CMK (cell line): ENCODE measurements around the gene DPP6.

Source experiments
- DNase-seq: peaks from one replicate; pipeline ENCODE4 v3.0.0-alpha.2; 2010; ENCODE audit warnings: low read depth

DPP6 gene

DNA sequence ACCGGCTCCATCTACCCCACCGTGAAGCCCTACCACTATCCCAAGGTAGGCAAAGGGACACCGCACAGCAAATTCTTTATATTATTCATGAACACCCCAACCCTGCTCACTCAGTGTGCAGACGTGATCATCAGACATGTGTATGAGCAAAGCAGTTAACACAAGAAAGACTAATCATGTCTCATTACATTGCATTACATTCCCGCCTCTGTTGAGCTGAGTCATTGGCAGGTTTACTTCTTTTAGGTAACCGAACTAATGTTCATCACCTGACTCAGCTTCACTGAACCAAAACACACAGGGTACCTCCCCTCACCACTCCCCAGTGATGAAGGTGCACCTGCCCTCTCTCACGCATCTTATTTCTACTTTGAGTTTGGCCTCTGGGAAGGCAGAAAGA lies 717.3 kb downstream of the DPP6 start:
- no peak for DNase-seq

DNA sequence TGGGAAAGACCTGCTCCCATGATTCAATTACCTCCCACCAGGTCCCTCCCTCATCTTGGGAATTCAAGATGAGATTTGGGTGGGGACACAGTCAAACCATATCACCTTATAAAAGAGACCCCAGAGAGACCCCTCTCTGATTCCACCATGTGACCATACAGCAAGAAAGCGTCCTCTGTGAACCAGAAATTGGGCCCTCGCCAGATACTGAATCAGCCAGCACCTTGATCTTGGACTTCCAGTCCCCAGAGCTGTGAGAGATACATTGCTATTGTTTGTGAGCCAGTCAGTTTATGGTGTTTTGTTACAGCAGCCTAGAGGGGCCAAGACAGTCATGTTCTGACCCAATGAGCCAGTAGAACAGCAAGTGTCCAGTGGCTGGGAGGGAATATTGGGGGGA lies 718.2 kb downstream of the DPP6 start:
- DNase-seq: no peak

DNA sequence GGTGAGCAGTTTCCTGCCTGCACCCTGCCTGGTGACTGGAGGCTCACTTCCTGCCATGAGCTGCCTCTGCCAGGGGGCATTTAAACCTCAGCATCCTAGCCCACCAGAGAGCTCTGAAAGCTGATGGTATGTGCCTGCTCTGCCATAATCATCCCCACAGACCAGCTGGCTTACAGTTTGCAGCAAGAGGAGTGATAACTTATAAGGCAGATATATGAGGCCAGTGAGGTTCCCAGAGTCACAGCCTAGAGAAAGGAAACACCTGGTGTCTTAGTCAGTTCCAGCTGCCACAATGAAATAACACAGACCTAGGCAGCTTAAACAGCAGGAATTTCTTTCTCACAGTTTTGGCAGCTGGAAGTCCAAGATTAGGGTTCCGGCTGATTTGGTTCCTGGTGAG lies 718.8 kb downstream of the DPP6 start:
- no peak for DNase-seq

DNA sequence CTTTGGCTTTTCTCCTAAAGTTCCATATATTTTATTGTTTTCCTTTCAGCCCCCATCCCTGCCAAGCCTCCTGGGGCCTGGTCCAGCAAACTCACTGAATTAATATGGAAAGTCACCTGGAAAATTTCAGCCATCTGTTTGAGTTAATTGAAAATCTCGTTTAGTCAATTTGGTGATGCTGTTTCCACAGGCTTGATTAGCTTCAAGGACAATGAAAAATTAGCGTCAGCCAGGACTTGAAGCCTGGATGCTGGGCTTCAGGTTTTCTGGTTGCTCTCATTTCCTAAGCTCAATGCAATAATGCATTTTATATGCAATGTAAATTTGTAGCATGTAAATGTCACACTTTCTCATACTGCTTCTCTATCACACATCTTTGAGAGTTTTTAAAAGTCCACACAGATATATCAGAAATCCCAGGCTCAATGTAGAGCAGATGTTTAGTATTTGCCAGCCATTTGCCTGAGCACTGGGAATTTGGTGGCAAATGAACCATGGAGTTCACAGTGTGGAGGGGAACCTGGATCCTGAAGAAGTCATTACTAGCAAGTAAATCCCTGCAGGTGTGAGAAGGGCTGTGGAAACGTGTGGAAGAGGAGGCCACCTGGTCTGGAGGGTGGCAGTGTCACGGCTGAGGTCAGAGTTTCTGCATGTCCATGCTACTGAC lies 722.2 kb downstream of the DPP6 start:
- no peak for DNase-seq

DNA sequence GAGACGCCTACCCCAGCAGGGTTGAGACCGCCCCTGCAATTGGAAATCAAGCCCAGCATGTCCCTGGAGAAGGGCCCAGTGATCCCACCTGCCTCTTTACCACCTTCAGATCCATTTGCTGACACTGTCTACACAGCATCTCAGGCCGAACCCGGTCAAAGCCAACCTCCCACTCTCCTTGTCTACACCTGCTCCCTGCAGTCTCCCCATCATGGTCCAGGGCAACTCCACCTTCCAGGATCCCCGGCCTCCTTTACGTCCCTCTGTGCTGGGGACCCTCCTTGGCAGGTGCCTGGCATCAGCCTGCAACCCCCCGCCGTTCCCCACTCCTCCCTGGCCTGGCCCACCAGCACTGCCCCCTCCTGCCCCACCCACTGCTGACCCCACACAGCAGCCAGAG lies 723.5 kb downstream of the DPP6 start:
- DNase-seq: no peak

DNA sequence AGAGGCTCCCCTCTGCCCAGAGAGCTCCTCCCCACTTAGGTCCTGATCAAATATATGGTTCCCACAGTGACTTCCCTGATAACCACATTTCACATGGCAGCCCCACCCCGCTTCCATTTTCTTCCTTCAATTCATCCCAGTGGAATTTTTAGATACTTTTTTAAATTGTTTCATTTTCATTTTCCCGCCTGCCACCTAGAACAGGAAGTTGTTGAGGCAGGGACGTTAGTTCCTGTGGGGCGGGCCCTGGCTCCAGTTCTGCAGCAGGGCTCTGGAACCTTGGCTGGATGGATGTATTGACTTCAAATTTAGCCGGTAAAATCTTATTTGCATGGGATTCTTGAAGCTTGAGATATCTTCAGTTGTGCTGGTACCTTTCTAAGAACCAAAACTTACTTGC lies 724.2 kb downstream of the DPP6 start:
- DNase-seq: no peak

DNA sequence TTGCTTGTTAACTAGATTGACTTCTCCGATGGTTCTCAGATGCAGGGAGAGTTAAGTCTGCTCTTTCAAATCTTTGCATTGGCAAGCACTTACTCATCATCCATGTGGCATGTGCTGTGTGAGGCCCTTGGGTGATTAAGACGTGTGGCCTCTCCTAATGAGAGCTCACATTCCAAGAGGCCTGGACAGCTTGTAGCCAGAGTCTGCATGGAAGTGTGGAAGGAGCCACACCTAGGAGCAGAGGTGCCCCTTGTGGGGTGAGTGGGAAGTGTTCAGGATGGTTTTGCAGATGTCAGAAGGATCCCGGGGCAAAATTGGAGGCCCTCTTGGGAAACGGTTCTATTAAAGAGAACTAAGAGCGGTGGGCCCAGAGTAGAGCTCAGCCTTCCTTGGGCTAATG lies 724.8 kb downstream of the DPP6 start:
- DNase-seq: no peak

DNA sequence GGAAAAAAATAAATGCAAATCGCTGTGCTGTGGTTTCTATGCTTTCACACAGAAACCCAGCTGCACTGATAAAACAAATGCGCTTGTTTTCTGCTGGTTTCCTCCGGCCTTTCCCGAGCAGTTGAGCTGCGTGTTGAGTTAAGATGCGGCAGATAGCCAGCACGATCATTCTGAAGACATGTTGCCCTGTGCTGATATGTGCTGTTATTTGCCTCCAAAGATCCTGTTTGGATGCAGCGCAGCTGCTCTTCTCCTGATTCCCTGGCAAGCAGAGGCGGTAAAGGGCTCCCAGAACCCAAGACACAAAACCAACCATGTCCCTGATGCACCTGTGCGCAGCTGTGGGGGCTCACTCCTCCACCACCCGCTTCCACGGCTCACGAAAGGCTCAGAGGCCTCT lies 725.3 kb downstream of the DPP6 start:
- DNase-seq: no peak

DNA sequence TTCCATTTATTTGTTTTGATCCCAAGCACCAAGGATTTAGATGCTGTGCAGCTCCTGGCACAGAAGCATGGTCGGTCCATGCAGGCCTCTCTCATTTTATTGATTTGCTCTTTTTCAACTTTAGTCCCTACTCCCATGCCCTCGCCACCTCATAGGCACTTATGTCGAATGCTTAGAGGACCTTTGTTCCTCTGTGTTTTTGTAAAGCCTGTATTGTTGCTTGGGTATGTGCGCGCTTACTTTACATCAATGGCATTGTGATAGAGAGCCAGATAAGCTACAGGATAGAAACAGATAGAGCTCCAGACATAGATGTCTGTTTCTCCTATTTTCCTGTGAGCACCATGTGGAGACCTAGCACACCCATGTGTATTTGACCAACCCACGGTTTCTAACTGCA lies 725.7 kb downstream of the DPP6 start:
- DNase-seq: no peak

DNA sequence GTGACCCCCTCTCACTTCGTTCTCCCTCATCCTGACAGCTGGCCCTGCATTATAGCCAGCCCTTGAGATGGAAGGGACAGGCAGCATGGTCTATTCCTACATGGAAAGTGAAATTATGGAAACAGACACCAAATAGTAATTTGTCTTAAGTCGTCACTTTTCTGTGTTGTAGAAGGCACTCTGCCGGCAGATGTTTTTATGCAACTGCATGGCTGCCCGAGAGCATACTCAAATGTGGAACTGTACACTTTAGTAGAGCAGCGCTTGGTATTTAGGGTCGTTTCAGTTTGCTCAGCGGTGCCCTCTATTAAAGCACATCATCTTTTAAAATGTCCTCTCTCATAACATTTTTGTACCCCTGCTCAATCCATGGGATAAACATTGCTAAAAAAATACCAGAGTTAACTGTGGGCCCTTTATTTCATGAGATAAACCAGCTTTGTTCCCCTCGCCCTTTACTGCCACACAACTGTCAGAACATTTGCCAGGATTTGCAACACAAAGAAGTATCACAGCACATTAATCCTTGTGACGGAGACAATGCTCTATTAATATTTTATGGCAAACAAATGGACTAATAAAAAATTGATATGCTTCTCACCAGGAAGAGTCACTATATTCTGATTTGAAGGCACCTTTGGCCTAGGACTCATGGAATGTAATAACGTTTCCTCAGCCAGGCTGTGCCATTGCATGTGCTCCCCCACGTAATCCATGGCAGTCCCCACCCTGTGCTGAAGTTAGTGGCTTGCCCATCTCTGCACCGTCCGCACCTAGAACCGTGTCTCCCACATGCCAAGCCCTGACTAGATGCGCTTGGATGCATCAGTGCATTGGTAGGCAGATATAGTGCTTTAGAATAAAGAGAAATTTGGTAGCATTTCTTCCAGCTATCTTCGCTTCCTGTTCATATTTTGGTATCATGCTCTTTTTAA lies 729.4 kb downstream of the DPP6 start:
- no peak for DNase-seq

DNA sequence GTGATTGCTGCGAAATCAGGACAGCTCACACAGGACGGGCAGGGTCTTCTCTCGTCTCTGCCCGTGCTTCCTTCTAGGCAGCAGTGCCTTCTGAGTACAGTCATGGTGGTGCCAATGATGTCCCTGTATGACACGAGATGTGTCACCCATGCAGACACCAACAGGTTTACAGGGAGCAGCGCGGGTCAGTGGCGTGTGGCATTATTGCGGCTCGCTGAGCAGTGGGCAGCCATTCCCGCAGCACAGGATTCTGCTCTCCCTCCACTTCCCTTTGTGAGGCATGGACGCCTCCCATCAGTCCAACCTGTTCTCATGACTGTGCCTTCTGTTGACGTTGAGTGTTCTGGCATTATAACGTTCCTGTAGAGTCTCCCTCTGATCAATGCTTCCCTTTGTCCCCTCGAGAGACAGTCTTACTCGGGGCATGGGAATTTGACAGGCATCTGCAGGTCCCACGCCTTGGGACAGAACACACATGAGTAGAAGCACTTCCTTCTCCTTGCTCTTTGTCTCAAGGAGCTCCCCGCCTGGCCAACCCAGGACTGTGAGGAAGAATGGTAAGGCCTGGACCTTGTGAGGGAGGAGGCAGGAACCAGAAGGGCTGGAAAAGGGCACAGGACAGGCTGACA lies 731.2 kb downstream of the DPP6 start:
- DNase-seq: no peak

DNA sequence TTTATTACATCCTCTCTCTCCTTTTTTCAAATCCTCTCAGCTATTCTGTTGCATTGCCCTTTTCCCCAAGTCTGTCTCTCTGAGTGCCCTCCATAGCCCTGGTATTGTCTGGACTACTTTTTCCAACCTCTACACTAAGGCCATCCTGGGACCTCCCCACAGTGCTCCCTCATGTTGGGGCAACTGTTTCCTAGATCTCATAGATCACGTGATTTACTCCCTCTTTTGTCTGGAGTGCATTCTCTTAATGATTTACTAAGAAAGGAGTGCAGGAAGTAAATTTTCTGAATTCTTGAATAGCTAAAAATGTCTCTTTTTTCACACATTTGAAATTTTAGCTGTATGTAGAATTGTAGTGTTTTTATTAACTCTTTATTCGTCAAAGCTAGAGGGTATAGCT lies 733.7 kb downstream of the DPP6 start:
- no peak for DNase-seq

DNA sequence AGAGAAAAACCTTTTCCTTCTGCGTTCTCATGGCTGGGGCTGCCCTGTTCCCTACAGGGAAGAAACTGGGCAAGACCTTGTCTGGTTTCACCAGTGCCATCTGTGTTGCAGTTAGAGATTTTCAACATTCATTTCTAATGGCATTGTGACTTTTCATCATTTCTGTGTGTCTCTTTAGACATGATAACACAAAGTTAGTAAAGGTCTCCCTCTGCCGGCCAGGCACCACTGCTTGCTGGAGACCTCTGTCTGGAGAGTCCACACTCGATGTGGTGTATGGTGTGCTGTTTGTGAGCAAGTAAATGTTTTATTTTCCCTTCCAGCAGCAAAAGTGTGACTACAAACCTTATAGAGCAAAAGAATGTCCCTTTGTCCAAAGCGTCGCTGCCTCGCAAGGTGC lies 737.2 kb downstream of the DPP6 start:
- DNase-seq: no peak

DNA sequence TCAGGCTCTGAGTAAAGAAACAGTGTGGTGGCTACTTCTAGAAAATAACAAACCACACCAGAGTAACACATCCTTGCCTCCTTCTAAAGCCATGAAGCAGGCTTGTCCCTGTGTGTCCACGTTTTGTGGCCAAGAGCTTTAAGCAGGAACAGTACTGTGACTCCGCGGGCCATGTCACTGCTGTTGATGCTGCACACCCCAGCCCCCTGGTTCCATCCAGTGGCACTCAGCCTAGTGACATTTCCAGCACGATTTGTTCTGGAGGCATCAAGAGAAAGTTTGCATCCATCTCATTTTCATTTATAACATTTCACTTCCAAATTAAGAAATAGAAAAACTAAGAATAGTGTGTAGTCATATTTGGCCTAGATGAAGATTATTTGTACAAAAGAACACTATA lies 739.4 kb downstream of the DPP6 start:
- no peak for DNase-seq

DNA sequence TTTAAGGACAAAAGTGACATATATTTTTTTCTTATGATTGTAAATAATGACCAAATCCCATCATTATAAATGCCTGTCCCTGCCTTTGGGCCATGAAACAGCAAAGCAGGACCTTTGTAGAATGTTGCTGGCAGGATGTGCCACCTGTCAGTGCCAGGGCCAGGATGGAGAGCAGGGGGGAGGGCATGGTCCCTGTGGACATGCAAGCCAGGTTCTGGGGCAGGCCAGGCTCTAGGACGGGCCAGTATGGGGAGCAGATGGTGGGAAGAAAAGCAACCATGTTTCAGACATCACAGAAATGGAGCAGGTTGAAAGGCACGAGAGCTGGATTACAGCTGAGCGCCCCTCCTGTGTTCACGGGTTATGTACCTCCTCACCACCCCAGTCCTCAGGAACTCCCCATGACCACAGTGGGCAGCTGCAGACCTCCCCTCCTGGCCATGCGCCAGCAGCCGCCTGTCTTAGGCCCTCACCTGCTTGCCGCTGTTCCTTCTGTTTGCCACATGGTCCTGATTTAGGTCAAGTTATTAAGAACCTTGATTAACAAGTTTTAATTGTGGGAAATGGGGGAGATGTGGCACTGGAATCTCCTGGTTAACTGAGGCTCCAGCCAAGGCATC lies 740.3 kb downstream of the DPP6 start:
- DNase-seq: no peak

DNA sequence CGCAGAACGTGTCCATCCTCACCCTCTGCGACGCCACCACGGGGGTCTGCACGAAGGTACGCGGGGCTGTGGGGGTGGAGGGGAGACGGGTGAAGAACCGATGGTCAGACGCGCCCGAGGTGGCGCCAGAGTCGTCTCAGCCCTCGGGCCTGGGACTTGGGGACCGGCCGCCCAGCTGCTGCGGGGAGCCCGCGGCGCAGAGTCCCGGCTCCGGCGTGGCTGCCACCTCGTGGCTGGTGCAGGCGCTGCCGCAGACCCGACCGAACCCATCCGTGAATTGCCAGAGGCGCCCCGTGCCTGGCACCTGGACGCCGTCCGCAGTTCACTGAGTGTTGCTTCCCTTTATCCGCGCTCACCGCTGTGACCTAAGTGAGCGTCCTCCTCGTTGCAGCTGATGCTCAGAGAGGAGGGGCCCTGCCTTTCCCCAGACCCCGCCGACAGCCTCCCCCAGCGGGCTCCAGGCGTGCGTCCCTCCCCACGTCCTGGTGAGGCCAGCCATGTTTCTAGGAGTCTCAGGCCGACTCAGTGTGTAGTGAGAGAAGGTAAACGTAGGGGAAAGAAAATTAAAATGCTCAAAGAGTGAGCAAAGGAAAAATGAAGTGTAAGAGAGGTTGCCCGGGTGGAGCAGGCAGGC lies 742.1 kb downstream of the DPP6 start:
- no peak for DNase-seq

DNA sequence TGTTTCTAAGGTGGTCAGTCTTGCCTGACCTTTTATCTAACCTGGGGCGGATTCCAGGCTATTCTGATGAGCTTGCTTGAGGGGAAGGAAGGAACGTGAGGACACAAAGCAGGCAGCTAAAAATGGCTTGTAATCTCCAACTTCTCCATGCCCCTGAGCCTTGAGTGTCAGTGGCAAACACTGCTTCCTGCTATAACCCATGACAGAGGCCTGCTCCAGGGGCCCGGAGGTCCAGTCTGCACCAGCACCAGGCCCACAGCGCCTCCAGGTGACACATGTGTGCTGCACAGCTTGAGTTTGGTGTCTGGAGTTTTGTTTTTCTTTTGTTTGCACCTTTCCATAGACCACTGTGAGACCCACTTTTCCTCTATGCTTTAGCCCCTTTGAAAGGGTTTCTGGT lies 742.8 kb downstream of the DPP6 start:
- no peak for DNase-seq

DNA sequence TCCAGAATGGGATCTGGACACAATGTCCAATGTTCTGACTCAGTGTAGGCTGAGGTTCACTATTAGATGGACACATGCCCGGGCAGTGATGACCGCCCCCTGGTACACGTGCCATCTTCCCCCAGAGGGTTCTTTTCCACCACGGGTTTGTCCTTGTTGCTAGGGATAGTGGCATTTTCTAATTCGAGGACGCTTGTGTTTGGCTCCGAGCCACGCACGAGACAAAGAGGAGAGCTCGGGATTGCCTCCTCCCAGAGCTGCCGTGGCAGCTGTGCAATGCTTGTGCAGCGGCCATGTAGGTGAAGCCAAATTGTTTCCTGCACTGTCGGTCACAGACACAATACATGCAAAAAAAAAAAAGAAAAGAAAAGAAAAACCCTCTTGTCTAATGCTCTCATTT lies 743.2 kb downstream of the DPP6 start:
- DNase-seq: no peak

DNA sequence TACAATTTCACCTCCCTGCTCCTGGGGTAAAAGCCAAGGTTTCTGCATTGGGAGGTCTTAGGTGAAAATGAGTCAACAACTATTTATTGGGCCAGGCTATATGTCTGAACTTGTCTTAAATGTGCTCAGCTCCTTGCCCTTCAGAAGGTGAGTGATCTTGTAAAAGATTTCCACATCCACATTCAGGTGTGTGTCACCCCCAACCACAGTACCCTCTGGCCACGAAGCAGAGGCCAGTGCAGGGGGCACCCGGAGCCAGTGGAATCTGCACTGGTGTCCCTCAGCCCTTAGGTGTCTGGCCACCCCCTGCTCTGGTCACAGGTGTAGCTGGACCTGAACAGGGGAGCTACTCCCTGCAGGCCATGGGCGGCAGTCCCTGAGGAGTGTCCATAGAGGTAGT lies 752.3 kb downstream of the DPP6 start:
- no peak for DNase-seq

DNA sequence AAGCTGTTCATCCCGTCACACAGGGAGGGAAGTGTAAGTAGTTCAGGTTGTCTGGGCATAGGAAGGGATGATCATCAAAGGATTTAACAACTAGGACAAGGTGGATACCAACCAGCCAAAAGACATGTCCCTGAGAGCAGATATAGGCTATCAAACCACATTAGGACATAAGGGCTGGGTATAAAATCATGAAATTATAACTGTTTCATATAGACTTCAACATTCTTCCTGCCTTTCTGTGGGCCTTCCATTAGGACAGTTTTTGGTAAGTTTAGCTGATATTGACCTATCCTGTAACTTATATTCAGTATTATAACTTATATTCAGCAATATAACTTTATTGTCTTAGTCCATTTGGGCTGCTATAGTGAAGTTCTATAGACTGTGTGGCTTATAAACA lies 759.8 kb downstream of the DPP6 start:
- no peak for DNase-seq

DNA sequence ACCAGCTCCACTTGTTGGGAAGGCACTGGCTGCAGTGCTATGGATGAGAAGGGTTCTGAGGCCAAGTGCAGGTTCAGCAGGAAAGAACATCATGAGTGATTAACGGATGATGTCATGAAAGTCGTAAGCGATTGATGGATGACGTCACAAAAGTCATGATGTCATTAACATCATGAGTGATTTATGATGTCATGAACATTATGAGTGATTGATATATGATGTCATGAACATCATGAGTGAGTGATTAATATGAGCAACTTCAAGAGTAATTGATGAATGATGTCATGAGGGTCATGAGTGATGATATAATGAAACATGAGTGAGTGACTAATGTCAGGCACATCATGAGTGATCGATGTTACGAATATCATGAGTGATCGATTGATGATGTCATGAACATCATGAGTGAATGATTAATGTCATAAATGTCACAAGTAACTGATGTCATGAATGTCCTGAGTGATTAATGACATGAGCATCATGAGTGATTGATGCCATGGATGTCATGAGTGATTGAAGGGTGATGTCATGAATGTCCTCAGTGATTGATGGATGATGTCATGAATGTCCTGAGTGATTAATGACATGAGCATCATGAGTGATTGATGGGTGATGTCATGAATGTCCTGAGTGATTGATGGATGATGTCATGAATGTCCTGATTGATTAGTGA lies 765.2 kb downstream of the DPP6 start:
- DNase-seq: no peak

DNA sequence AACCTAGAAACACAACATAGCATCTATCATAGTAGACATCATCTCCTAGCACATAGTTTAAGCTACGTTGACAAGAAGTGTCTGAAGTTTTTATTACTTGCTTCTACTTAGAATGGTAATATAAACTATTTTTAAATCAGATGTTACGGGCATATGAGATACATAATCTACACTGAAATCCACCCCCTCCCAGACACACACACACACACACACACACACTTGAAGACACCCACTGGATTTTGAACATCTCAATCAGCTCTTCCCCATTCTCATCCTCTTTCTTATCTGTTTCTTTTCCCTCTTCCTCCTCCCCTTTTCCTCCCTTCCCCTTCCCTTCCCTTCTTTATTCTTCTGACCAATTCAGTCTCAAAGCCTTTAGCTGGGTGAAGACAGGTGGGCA lies 774.8 kb downstream of the DPP6 start:
- DNase-seq: no peak
